ENCODE measurements around the gene SHLD1.
A peak's percentile ranks its signal among the peaks of the same experiment; 100 is the strongest.

The SHLD1 gene

GRCh38 chr20:5806457-5807263 is 56.5 kb downstream of the SHLD1 start:
- no peaks in the 10 kb centered on the region for H3K27me3 Mint-ChIP-seq
- no peak for ATAC-seq (replicated peaks)
- H3K9me3 Mint-ChIP-seq, result no peaks in the 10 kb centered on the region
- H3K4me3 Mint-ChIP-seq, result no peak overlapping the region
- no peak overlapping the region for H3K27ac Mint-ChIP-seq
- DNase-seq, result no peak
- peaks cover 11 to 37% of the 10 kb centered on the region in 2 donors for H3K4me1 Mint-ChIP-seq
- peaks cover 15 to 26% of the 10 kb centered on the region in 2 donors for H3K36me3 Mint-ChIP-seq

- no peak overlapping the region for H3K27ac Mint-ChIP-seq
- H3K9me3 Mint-ChIP-seq, result no peaks in the 10 kb centered on the region
- peaks cover 9 to 32% of the 10 kb centered on the region in 2 donors for H3K4me1 Mint-ChIP-seq
- H3K4me3 Mint-ChIP-seq, result peak overlapping the region in 1 of 2 donors; percentile 2
- no peaks in the 10 kb centered on the region for H3K27me3 Mint-ChIP-seq
- ATAC-seq (replicated peaks) (no peak), DNase-seq (no peak)
- H3K36me3 Mint-ChIP-seq, result peaks cover 11 to 23% of the 10 kb centered on the region in 2 donors
These were observed 57.2 kb downstream of the SHLD1 start for GRCh38 chr20:5807431-5807830.

GRCh38 chr20:5808901-5809300 is 58.7 kb downstream of the SHLD1 start:
- H3K27me3 Mint-ChIP-seq, result no peaks in the 10 kb centered on the region
- H3K4me3 Mint-ChIP-seq, result no peak overlapping the region
- H3K36me3 Mint-ChIP-seq, result peaks cover 11 to 17% of the 10 kb centered on the region in 2 donors
- peaks cover 9 to 23% of the 10 kb centered on the region in 2 donors for H3K4me1 Mint-ChIP-seq
- H3K9me3 Mint-ChIP-seq, result no peaks in the 10 kb centered on the region
- DNase-seq, result no peak
- H3K27ac Mint-ChIP-seq, result no peak overlapping the region
- ATAC-seq (replicated peaks), result no peak

GRCh38 chr20:5809495-5809894 is 59.3 kb downstream of the SHLD1 start:
- H3K27ac Mint-ChIP-seq, result no peak overlapping the region

GRCh38 chr20:5810800-5811422 is 60.7 kb downstream of the SHLD1 start:
- Mint-ChIP-seq H3K36me3 (peaks cover 11 to 17% of the 10 kb centered on the region in 2 donors), H3K27me3 (no peaks in the 10 kb centered on the region), H3K4me3 (no peak overlapping the region), H3K27ac (no peak overlapping the region), H3K9me3 (no peaks in the 10 kb centered on the region), H3K4me1 (peaks cover 9 to 14% of the 10 kb centered on the region in 2 donors)
- DNase-seq (no peak), ATAC-seq (replicated peaks) (no peak)

More at GRCh38 chr20:5809495-5809894, 59.3 kb downstream of the SHLD1 start:
- no peak for DNase-seq
- Mint-ChIP-seq H3K4me1 (peaks cover 9 to 21% of the 10 kb centered on the region in 2 donors), H3K9me3 (no peaks in the 10 kb centered on the region), H3K4me3 (no peak overlapping the region), H3K36me3 (peaks cover 11 to 17% of the 10 kb centered on the region in 2 donors), H3K27me3 (no peaks in the 10 kb centered on the region)
- ATAC-seq (replicated peaks), result no peak

- no peak overlapping the region for H3K4me3 Mint-ChIP-seq
- no peaks in the 10 kb centered on the region for H3K27me3 Mint-ChIP-seq
- DNase-seq, result no peak
- H3K4me1 Mint-ChIP-seq, result peaks cover 4 to 8% of the 10 kb centered on the region in 2 donors
- no peak overlapping the region for H3K27ac Mint-ChIP-seq
- H3K9me3 Mint-ChIP-seq, result no peaks in the 10 kb centered on the region
- H3K36me3 Mint-ChIP-seq, result peaks cover 5 to 11% of the 10 kb centered on the region in 2 donors
- no peak for ATAC-seq (replicated peaks)
These were observed 61.5 kb downstream of the SHLD1 start for GRCh38 chr20:5811746-5812145.

- no peak overlapping the region for H3K27ac Mint-ChIP-seq
- H3K27me3 Mint-ChIP-seq, result no peaks in the 10 kb centered on the region
- no peak for DNase-seq
- peaks cover 0 to 17% of the 10 kb centered on the region in 2 donors for H3K36me3 Mint-ChIP-seq
- peaks cover 14 to 31% of the 10 kb centered on the region in 2 donors for H3K4me1 Mint-ChIP-seq
- peaks cover 0 to 4% of the 10 kb centered on the region in 2 donors for H3K9me3 Mint-ChIP-seq
- no peak for ATAC-seq (replicated peaks)
- no peak overlapping the region for H3K4me3 Mint-ChIP-seq
These were observed 68.1 kb downstream of the SHLD1 start for GRCh38 chr20:5818346-5818681.

GRCh38 chr20:5820738-5821137 is 70.5 kb downstream of the SHLD1 start:
- Mint-ChIP-seq H3K27ac (no peak overlapping the region), H3K9me3 (peaks cover 0 to 4% of the 10 kb centered on the region in 2 donors), H3K4me1 (peaks cover 19 to 43% of the 10 kb centered on the region in 2 donors), H3K36me3 (peaks cover 6 to 26% of the 10 kb centered on the region in 2 donors), H3K27me3 (no peaks in the 10 kb centered on the region), H3K4me3 (no peak overlapping the region)
- DNase-seq (no peak), ATAC-seq (replicated peaks) (no peak)

- Mint-ChIP-seq H3K9me3 (peaks cover 0 to 4% of the 10 kb centered on the region in 2 donors), H3K4me1 (peaks cover 19 to 43% of the 10 kb centered on the region in 2 donors), H3K36me3 (peaks cover 6 to 26% of the 10 kb centered on the region in 2 donors), H3K27me3 (no peaks in the 10 kb centered on the region), H3K27ac (no peak overlapping the region), H3K4me3 (no peak overlapping the region)
- ATAC-seq (replicated peaks), result no peak
- no peak for DNase-seq
These were observed 71.5 kb downstream of the SHLD1 start for GRCh38 chr20:5821627-5822215.

- Mint-ChIP-seq H3K4me1 (peaks cover 18 to 43% of the 10 kb centered on the region in 2 donors), H3K4me3 (no peak overlapping the region), H3K27ac (no peak overlapping the region), H3K9me3 (peaks cover 0 to 4% of the 10 kb centered on the region in 2 donors), H3K27me3 (no peaks in the 10 kb centered on the region), H3K36me3 (peaks cover 6 to 26% of the 10 kb centered on the region in 2 donors)
- DNase-seq (no peak), ATAC-seq (replicated peaks) (peak; percentile 82 to 93)
These were observed 72.4 kb downstream of the SHLD1 start for GRCh38 chr20:5822569-5822968.

- Mint-ChIP-seq H3K27me3 (no peaks in the 10 kb centered on the region), H3K4me1 (peaks cover 16 to 32% of the 10 kb centered on the region in 2 donors), H3K4me3 (no peak overlapping the region), H3K9me3 (no peaks in the 10 kb centered on the region), H3K27ac (no peak overlapping the region), H3K36me3 (peaks cover 6 to 14% of the 10 kb centered on the region in 2 donors)
- ATAC-seq (replicated peaks) (no peak), DNase-seq (no peak)
These were observed 75.0 kb downstream of the SHLD1 start for GRCh38 chr20:5825130-5825719.

GRCh38 chr20:5827098-5827853 is 77.1 kb downstream of the SHLD1 start:
- H3K4me1 Mint-ChIP-seq, result peaks cover 16 to 22% of the 10 kb centered on the region in 2 donors
- DNase-seq (no peak), ATAC-seq (replicated peaks) (no peak)
- H3K4me3 Mint-ChIP-seq, result no peak overlapping the region
- H3K9me3 Mint-ChIP-seq, result no peaks in the 10 kb centered on the region
- no peaks in the 10 kb centered on the region for H3K27me3 Mint-ChIP-seq
- no peak overlapping the region for H3K27ac Mint-ChIP-seq
- H3K36me3 Mint-ChIP-seq, result peaks cover 6 to 16% of the 10 kb centered on the region in 2 donors

- Mint-ChIP-seq H3K36me3 (peaks cover 6 to 16% of the 10 kb centered on the region in 2 donors), H3K27ac (no peak overlapping the region), H3K27me3 (no peaks in the 10 kb centered on the region), H3K9me3 (no peaks in the 10 kb centered on the region), H3K4me1 (peaks cover 11 to 16% of the 10 kb centered on the region in 2 donors), H3K4me3 (no peak overlapping the region)
- ATAC-seq (replicated peaks), result no peak
- DNase-seq, result no peak
These were observed 77.7 kb downstream of the SHLD1 start for GRCh38 chr20:5827861-5828260.

Measured in stimulated activated naive B cell treated with anti-CD40 and anti-IgM and Interleukin-4, amounts not matched to agents 10 μg/mL and 1 μg/mL and 100 μg/mL, for 72 hours (primary cell).